ENCODE data around the gene EPAS1.
A peak's percentile ranks its signal among the peaks of the same experiment; 100 is the strongest.

Gene EPAS1

DNA sequence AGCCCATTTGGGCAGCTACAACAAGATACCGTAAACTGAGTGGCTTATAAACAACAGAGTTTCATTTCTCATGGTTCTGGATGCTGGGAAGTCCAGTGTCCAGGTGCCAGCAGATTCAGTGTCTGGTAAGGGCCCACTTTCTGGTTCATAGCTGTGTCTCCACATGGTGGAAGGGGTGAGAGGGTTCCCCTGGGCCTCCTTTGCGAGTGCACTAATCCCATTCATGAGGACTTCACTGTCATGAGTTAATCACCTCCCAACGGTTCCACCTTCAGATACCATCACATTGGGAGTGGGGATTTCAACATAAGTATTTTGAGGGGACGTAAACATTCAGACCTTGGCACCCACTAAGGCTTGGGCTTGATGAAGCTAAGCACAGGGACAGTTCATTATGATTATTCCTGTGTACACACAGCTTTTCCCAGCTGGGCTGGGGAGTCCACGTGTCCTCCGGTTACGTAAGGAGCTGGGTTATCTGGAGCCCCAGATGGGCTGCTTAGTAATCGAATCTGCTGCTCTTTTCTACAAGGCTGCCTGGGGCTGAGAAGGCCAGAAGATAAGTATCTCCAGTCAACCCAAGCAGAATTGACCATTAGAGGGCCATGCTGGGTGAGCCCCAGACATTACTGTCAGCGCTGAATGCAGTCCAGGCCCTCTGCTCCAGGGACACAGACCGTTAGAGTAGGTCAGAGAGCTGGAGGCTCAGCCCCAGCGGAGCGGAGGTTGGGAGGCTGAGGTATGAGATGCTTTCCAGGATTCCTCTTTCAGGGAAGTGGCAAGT, 42.7 kb downstream of the EPAS1 start:
- no peak for DNase-seq (ENCODE audit: low read depth, low spot score)

DNA sequence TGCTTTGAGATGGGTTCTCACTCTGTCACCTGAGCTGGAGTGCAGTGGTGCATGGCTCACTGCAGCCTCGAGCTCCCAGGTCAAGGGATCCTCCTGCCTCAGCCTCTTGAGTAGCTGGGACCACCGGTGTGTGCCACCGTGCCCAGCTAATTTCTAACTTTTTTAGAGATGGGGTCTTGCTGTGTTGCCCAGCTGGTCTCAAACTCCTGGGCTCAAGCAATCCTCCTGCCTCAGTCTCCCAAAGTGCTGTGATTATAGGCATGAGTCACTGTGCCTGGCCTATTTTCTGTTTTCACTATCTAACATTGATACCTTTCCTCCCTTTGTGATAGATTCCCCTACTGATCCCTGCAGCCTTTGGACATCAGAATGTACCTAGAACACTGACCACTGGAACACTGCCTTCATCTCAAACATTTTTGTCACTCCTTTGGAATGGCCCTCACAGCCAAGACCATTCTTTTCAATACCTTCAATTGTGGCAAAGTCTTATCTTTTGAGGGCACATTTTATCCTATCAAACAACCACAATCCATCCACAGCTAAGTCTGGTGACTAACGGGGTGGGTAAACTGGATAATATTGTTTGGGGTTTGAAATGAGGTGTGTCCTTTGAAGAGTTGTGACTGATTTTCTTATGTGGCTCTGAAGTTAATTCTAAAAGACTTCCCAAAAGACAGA, 43.7 kb downstream of the EPAS1 start:
- peak; percentile 64 for DNase-seq (ENCODE audit: low read depth, low spot score)

DNA sequence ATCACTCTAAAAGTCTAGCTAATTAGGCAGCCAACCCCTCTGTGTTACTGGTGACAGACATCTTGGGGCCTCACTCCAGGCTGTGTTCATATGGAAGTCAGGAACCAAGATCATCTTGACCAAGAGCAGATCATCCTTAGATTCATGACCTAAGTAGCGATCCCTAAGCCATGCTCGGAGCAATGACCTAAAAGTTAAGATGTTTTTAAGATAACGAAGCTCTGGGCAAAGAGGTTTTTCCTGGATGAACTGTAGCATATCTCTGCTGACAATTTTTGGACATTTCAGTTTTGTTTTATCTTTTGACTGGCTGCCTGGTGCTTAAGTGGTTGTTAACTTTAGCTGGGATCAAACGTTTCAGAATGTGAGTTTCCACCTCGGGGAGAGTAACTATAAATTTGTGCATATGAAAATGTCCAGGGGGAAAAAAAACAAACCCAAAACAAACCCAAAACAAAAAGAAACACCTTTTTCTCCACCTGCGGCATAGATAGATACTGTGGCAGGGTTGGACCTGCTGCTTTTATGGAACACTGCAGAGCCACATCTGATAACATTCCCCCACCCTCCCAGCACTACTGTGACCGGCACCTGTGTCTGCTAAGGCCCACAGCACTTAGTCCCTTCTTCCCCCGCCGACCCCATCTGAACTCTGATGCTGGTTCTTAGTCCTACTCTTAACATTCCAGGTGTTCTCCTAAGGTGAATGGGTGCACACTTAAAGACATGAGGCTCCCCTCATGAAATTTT, 45.5 kb downstream of the EPAS1 start:
- no peak for DNase-seq (ENCODE audit: low read depth, low spot score)

DNA sequence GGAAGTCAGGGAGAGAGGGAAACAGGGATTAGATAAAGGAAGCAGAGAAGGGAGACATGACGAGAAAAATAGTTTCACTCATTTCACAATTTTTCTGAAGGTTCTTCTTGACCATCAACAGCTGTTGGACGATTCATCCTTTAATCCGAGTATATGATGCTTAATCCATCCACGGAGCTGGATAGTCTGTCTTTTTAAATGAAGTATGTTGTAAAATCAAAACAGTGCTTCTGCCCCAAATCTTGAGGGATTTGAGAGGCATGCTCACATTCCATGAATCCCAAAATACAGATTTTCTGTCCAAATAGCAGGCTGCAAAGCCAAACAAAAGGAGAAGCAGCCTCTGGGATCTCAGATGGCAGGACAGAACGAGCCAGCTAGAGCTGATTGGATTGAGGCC, 47.5 kb downstream of the EPAS1 start:
- DNase-seq (ENCODE audit: low read depth, low spot score), result no peak

DNA sequence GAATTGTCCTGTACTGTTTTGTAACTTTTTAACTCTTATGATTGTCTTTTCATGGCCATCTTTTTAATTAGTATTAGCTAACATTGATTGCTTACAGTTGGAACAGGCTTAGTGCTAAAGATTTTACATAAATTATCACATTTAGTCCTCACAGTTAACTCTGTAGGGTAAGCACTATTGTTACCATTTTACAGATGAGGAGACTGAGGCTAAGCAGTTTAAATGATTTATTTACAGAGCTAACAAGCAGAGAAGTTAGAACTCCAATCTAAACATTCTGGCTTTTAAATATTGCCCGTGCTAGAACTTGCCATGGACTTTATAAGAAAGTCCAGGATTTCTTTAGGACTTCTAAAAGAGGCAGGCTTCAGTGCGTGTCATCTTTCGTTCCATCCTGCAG, 48.6 kb downstream of the EPAS1 start:
- no peak for DNase-seq (ENCODE audit: low read depth, low spot score)

DNA sequence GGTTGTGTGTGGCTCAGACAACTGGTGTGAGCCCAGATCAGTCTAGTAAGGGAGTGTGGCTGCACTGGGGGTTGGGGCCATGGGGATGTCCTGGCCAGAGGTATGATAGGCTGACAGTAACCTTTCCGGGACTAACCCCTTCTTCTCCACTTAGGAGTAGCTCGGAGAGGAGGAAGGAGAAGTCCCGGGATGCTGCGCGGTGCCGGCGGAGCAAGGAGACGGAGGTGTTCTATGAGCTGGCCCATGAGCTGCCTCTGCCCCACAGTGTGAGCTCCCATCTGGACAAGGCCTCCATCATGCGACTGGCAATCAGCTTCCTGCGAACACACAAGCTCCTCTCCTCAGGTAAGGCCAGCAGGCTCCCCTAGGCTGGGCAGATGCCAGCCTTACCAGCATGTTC, 49.5 kb downstream of the EPAS1 start:
- DNase-seq (ENCODE audit: low read depth, low spot score), result no peak

DNA sequence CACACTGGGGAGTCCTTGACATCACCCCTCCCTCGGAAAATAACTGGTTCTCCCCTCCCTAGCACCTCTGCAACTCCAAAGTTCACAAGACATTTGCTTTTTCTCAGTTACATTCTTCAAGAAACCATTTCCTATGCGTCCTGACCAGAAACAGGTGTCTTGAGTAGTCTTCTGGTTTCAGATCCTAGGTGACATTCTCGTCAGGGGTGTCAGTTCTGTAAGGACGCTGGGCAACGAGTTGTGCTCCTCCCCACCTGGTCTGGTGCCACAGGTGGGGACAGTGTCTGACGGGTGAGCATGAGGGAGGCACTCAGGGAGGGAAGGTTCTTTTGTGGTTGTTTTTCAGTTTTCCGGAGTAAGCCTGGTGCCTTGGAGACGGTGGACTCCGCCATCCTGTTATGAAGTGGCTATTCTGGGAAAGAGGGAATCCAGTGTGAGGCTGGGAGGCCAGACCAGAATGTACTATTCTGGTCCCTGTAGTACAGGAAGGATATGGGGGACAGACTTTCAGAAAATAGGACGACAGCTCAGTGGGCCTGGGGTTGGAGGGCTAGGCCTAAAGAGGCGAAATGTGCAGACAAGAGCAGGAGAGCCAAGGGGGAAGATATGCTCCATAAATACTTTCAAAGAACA, 50.6 kb downstream of the EPAS1 start:
- DNase-seq (ENCODE audit: low read depth, low spot score), result no peak

DNA sequence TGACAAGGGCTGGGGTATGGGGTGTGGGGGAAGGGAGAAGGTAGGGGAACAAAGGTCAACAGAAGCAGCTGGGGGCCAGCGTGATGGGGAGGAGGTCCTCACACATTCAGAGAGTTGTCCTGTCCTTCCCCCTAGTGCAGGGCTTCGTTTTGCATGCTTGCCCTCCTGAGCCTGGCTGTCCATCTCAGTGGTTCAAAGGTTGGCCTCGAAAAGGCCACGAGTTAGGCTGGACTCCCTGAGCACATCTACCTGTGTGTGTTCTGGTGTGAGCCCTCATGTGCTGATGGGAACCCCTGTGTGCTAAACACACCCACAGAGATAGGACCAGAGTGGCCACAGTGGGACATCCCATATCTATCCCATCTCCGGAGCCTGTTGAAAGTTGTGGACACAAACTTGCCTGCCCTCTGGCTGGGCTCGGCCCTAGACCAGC, 51.9 kb downstream of the EPAS1 start:
- DNase-seq (ENCODE audit: low read depth, low spot score), result no peak

DNA sequence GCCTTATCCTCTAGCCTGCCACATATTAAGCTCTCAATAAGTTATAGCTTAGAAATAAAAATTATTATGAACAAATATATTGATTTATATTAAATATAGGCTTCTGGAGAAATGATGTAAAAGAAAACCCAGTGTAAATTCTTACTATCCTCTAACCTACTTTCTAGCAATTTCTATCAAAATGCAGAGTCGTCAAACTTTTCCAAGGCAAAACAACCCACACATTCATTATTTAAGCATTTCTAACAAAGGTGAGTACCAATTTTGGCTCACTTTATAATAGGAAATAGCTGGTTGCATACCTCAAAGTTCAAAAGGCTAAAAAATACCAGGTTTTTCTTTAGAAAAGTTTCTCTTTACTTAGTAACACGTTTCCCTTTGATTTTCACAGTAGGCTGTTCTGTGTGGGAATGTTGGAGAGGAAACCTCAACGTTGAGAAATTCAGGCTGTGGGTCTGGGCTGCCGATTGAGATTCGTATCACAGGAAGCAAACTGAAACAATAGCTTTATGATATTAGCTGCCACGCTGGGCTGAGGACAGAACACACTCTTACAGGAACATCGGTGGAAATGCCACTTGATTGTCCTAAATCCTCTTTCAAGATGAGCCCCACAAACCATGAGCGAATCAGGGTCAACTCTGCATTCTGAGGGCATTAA, 53.0 kb downstream of the EPAS1 start:
- DNase-seq (ENCODE audit: low read depth, low spot score), result no peak

DNA sequence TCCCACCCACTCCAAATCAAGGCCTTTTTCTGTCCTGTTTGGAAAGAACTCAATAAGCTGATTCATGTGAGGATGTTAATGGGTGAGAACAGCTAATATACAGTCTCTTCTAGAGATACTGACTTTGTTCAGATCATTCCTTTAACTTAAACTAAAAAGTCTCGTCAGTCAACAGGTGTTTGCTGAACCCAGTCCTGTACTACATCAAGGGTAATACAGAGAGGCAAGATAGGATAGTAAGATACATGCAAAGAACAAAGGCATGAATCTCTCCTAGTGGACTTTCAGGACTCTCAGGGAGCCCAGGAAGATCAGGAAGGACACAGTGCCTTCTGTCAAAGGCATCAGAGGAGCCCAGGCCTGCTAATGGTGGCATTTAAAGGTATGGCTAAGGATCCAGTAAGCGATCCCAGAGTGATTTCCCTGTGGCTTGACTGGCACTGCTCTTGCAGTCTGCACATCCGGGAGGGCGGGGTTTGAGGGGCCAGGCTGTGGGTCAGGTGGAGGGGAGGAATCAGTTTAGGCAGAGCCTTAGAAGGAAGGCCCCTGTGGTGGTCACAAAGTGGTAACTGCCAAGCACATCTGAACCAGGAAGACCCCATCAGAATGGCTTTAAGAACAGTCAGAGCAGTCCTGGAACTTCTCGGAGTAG, 54.0 kb downstream of the EPAS1 start:
- no peak for DNase-seq (ENCODE audit: low read depth, low spot score)

DNA sequence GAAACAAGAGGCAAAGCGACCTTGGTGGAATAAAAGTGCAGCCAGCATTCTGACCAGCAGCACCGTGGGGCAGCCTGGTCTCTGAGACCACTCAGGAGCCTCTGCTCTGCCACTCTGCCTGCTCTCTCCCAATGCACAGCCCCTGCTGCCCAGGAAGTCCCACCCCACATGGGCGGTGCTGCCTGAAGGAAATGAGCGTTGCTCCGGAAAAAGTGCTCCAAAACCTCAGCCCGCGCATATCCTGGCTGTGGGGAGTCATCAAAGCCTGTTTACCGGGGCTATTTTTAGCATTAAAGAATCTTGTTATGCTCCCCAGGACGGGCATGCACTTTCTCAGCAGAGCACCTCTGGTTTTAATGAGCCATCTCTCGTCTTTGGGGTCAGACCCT, 54.5 kb downstream of the EPAS1 start:
- no peak for DNase-seq (ENCODE audit: low read depth, low spot score)

DNA sequence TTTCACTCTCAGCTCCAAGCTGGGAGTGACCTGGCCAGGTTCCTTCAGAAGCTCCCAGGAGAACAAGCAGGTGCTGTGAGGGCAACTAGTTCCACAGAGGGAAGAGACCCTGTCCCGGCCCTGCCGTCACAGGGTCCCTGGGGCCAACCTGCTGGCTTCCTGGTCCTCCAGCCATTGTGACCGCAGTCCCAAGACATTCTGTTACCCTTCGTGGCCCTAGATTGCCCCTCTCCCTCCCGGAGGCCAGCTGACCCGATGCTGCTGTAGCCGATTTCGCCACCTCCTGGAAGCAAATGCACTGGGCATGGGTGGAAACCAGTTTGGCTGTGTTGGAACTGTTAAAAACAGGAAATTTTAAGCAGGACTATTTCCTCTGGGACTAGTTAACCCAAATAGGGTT, 55.4 kb downstream of the EPAS1 start:
- DNase-seq (ENCODE audit: low read depth, low spot score), result no peak

DNA sequence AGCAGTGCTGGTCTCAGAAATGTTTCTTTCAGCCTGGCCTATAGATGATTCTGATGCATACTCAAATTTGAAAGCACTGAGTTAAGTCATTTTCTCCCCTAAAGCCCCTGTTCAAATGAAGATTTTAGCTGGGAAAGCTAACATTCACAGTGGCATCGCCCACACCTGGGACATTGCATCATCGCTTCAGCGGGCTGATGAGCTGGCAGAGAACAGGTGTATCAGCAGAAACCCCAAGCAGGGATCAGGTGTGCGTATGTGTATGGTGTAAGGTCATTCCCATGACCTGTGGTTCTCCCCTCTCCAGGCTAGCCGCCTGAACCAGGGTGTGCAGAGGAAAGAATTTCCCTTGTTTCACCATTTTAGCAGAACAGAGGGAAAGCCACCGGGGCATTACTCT, 56.3 kb downstream of the EPAS1 start:
- DNase-seq (ENCODE audit: low read depth, low spot score), result no peak

DNA sequence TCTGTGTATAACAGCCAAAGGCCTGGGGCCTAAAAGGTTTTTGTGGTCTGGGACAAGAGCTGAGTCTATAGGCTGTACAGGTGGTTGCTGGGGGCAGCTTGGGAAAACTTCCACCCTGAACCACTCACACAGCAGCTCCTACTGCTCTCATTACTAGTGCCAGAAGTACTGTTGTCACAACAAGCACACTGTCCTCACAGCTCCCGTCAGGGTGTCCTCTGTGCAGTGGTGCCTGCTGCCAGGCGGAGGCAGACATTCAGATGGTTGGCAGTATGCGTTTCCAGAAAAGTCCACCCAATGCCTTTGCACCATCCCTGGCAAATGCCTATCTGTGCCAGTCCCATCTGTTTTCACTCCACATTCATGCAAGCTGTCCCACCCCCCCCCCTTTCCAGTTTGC, 58.5 kb downstream of the EPAS1 start:
- no peak for DNase-seq (ENCODE audit: low read depth, low spot score)

DNA sequence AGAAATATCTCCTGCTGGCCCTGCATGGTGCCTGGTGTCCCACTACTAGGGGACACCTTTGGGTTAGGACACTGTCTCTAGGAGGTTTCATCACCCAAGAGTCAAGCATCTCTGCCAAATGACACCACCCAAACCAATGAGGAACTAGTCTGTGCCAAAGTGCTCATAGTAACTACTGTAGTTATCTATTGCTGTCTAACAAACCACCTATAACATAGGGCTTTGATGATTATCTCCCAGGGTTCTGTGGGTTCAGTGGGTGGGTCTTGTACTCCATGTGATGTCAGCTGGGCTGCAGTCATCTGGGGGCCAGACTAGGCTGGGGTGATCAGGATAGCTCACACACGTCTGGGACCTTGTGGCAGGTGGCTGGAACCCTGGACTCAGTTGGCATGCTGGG, 59.8 kb downstream of the EPAS1 start:
- DNase-seq (ENCODE audit: low read depth, low spot score), result no peak

DNA sequence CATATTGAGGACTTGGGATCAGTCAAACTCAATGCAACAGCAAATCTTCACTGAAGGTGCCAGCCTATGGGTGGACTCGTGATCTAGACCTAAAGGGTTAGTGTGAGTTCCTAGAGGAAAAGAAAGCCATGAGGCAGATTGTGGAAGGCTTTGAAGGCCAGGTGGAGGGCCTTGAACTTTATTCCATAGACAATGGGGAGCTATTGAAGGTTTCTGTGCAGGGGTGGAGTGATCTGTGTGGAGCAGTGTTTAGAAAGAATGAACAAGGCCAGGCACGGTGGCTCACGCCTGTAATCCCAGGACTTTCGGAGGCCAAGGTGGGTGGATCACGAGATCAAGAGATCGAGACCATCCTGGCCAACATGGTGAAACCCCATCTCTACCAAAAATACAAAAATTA, 61.5 kb downstream of the EPAS1 start:
- no peak for DNase-seq (ENCODE audit: low read depth, low spot score)

DNA sequence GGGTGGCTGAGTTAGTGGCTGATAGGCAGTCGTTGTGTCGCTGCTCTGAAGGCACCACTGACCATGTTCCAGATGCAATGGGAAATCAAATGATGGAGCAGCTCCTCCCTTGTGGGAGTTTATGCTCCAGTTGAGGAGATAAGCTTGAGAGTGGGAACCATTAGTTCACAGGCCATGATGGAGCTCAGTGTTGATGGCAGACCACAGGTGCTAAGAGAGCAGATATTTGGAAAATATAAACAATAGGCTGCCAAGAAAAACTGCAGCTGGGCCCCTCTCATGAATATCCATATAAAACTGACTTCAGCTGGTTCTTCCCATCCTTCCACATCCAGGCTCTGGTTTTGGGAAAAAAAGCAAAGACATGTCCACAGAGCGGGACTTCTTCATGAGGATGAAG, 63.1 kb downstream of the EPAS1 start:
- DNase-seq (ENCODE audit: low read depth, low spot score), result no peak

DNA sequence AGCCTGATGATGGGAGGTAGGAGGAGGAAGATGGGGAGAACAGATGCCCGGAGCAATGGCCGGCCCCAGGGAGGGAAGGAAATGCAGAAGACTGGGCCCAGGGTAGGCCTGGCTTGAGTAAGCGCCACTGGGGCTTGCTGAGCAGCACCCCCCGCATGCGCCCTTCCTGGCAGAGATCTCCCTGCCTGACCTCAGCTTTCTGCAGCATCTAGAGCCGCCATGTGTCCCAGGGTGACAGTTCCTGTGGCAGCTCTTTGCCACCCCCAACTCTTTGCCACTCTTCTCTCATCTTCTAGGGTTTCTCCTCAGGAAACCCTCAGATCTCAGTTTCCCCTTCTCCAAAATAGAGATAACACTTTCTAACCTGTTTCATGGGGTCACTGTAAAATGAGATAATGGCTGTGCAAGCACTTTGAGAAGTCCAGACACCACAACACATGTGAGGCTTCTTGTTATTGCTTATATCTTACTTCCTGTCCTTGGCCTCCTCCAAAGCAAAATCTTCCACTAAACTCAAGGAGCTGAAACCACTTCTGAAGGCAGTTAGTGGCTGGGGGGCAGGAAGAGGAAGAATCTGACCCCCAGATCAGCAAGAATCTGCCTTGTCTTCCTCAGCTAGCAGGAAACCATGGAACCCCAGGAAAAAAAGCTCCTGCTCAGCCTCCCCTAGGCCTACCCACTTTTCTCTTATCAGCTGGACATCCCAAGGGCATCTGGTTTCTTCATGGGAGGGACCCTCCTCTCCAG, 64.9 kb downstream of the EPAS1 start:
- DNase-seq (ENCODE audit: low read depth, low spot score), result no peak

DNA sequence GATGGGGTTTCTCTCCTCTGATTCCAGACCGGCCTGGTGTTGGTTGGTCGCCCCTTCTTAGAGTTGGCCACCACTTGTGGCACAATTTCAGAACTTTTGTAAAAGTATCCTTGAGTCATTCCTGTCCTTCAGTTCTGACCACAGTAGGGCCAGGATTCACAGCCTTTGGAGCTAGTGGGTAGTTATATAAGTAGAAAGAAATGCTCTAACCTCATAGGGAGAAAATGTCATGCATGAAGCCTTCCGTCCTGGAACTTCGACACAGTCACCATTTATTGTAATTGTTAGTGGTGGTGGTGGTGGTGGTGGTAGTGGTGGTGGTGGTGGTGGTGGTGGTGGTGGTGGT, 65.4 kb downstream of the EPAS1 start:
- no peak for DNase-seq (ENCODE audit: low read depth, low spot score)

DNA sequence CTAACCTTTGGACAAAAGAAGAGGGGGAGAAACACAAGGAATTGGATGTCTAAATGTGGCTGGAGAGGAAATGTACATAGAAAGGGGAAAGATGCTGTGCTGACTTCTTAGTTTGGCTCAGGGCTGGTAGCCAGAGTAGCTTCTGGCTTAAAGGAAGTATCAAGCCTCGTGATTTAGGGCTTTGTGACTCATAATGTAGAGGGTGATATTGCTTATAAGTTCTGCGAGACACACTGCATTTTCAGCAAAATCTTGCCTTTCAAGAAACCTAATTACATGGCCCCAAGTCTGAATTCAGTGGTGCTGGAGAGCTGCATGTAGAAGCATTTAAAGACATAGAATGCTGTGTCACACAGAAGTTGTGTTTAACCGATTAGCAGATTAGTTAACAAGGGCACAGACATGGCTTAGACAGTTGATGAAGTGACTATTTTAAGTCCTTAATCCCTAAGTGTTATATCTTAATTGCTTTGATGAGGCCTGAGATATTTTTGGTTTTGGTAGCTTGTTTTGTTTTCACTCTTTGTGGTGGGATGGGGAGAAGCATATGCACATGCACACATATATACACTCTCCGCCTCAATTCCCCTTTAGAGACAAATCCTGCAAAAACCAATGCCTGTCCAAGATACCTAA, 66.4 kb downstream of the EPAS1 start:
- peak; percentile 10 for DNase-seq (ENCODE audit: low read depth, low spot score)
